ENCODE measurements around the gene NRDC. TPM values are rescaled to one million over a fixed set of nuclear protein-coding genes. Genes with fewer than 3 reads are reported as not detected.
"Not testable (repeated sequence)": the region's sequence is repeated elsewhere in the genome, so short reads cannot be mapped to it uniquely, and the experiment has no call there.

The NRDC gene
- total and polyA plus RNA-seq, 8 donors = 58.4 to 95.6 (median 79.2) TPM

DNA sequence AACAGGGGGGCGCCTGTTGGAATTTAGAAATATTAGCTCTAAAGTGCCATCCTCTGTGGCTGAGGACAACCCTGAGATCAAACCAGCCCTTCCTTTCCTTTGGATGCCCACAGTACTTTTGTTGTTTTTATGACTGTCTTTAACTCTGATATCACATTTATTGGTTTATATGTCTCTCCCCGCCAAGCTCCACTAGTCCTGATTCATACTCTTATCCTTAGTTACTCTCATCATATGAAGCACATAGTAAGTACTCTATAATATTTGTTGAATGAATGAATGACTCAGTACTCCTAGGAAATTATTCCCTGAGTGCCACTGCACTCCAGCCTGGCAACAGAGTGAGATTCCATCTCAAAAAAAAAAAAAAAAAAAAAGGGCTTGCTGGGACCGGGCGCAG, 22.6 kb upstream of the NRDC start:
- no peak for DNase-seq
- no peaks in the 10 kb centered on the region for H3K4me1 ChIP-seq
- no peak overlapping the region for H3K4me3 ChIP-seq
- H3K36me3 ChIP-seq = no peaks in the 10 kb centered on the region
- H3K27me3 ChIP-seq = peaks cover 0 to 51% (median 3%) of the 10 kb centered on the region in 3 donors
- TF ChIP-seq POLR2A (IDR thresholded peaks at IDR 0.05) = no peak
- TF ChIP-seq, protein P1, sequence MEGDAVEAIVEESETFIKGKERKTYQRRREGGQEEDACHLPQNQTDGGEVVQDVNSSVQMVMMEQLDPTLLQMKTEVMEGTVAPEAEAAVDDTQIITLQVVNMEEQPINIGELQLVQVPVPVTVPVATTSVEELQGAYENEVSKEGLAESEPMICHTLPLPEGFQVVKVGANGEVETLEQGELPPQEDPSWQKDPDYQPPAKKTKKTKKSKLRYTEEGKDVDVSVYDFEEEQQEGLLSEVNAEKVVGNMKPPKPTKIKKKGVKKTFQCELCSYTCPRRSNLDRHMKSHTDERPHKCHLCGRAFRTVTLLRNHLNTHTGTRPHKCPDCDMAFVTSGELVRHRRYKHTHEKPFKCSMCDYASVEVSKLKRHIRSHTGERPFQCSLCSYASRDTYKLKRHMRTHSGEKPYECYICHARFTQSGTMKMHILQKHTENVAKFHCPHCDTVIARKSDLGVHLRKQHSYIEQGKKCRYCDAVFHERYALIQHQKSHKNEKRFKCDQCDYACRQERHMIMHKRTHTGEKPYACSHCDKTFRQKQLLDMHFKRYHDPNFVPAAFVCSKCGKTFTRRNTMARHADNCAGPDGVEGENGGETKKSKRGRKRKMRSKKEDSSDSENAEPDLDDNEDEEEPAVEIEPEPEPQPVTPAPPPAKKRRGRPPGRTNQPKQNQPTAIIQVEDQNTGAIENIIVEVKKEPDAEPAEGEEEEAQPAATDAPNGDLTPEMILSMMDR (IDR thresholded peaks at IDR 0.05) = no peak
- TF ChIP-seq POLR2AphosphoS5 (IDR thresholded peaks at IDR 0.05) = no peak
- no peak for TF ChIP-seq EP300 (IDR thresholded peaks at IDR 0.05)
- intact Hi-C loops (cut with DNase I; ENCODE audit: low total_unique reads) = loop anchor here (5.0 kb wide), 1 partner anchor 96 kb away; no protein-coding TSS in a partner anchor
- H3K27ac ChIP-seq = no peak overlapping the region
- no peaks in the 10 kb centered on the region for H3K9me3 ChIP-seq
- 90 to 99% (median 95%) methylated on average over 4 of the region's 4 CpGs for WGBS, 5 donors

- Histone ChIP-seq H3K9me3 (no peaks in the 10 kb centered on the region), H3K27ac (no peak overlapping the region), H3K36me3 (no peaks in the 10 kb centered on the region), H3K27me3 (peaks cover 0 to 70% (median 6%) of the 10 kb centered on the region in 3 donors), H3K4me3 (no peak overlapping the region), H3K4me1 (no peaks in the 10 kb centered on the region)
- intact Hi-C loops (cut with DNase I; ENCODE audit: low total_unique reads) = no loop called here
- DNase-seq = no peak
- 74 to 83% (median 79%) methylated on average over 10 of the region's 10 CpGs for WGBS, 5 donors
- no peak for TF ChIP-seq POLR2A (IDR thresholded peaks at IDR 0.05)
- TF ChIP-seq POLR2AphosphoS5 (IDR thresholded peaks at IDR 0.05) = no peak
- TF ChIP-seq, protein P1 (IDR thresholded peaks at IDR 0.05) = no peak
- no peak for TF ChIP-seq EP300 (IDR thresholded peaks at IDR 0.05)
Observed at GRCh38 chr1:51899022-51899421, 20.5 kb upstream of the NRDC start.

DNA sequence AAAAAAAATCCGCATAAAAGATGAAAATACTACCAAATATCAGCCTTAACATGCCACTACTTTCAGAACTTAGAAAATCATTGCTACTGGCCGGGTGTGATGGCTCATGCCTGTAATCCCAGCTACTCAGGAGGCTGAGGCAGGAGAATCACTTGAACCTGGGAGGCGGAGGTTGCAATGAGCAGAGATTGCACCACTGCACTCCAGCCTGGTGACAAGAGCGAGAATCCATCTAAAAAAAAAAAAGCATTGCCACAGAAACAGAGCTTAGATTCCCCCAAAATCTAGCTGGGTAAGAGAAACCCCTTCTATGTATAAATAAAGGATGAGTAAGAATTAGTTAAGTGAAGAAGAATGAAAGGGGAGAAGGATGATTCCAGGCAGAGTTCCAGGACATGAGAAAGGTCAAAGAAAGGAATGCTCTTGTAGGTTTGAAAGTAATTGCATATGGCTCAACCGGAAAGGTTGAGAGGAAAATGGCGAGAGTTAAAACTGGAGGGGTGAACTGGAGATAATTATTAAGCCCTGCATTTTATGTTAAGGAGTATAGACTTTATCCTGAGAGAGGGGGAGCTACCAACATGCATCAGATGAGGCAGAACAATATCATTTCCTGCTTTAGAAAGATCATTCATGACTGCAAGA, 19.7 kb upstream of the NRDC start:
- no peak for DNase-seq
- Histone ChIP-seq H3K36me3 (no peaks in the 10 kb centered on the region), H3K4me3 (no peak overlapping the region), H3K27me3 (peaks cover 0 to 73% (median 6%) of the 10 kb centered on the region in 3 donors), H3K27ac (no peak overlapping the region), H3K4me1 (no peaks in the 10 kb centered on the region), H3K9me3 (no peaks in the 10 kb centered on the region)
- intact Hi-C loops (cut with DNase I; ENCODE audit: low total_unique reads) = no loop called here
- whole genome bisulfite sequencing, 5 donors = 64 to 75% (median 73%) methylated on average over 6 of the region's 6 CpGs
- TF ChIP-seq POLR2A (IDR thresholded peaks at IDR 0.05) = no peak
- TF ChIP-seq, protein P1 (IDR thresholded peaks at IDR 0.05) = no peak
- TF ChIP-seq POLR2AphosphoS5 (IDR thresholded peaks at IDR 0.05) = no peak
- no peak for TF ChIP-seq EP300 (IDR thresholded peaks at IDR 0.05)

DNA sequence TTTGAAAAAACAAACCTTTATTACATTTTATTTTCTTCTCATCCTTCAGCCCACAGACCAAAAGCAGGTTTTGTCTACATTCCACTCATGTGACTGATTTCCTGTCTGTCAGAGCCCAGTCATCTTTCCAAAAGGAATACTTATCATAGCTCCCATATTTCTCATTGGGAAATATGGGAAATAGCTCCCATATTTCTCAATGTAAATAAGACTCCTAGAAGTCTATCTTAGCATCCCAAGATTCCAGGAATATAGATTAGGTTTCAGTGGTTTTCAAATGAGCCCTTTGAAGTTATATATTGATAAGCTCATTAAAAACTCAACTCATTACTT, 19.1 kb upstream of the NRDC start:
- TF ChIP-seq EP300 (IDR thresholded peaks at IDR 0.05) (no peak), POLR2A (IDR thresholded peaks at IDR 0.05) (no peak), POLR2AphosphoS5 (IDR thresholded peaks at IDR 0.05) (no peak)
- TF ChIP-seq, protein P1 (IDR thresholded peaks at IDR 0.05) = no peak
- no peaks in the 10 kb centered on the region for H3K4me1 ChIP-seq
- H3K4me3 ChIP-seq = no peak overlapping the region
- no peaks in the 10 kb centered on the region for H3K9me3 ChIP-seq
- H3K36me3 ChIP-seq = no peaks in the 10 kb centered on the region
- DNase-seq = no peak
- intact Hi-C loops (cut with DNase I; ENCODE audit: low total_unique reads) = no loop called here
- H3K27me3 ChIP-seq = peaks cover 0 to 73% (median 6%) of the 10 kb centered on the region in 3 donors
- no peak overlapping the region for H3K27ac ChIP-seq

DNA sequence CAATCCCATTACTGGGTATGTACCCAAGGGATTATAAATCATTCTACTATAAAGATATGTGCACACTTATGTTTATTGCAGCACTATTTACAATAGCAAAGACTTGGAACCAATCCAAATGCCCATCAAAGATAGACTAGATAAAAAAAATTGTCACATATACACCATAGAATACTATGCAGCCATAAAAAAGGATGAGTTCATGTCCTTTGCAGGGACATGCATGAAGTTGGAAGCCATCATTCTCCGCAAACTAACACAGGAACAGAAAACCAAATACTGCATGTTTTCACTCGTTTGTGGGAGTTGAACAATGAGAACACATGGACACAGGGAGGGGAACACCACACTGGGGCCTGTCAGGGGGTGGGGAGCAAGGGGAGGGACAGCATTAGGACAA, 16.2 kb upstream of the NRDC start:
- H3K36me3 ChIP-seq; H3K4me3 ChIP-seq; H3K9me3 ChIP-seq; H3K4me1 ChIP-seq; intact Hi-C loops (cut with DNase I; ENCODE audit: low total_unique reads); H3K27ac ChIP-seq; DNase-seq: not testable (repeated sequence)
- H3K27me3 ChIP-seq = peaks cover 0 to 79% (median 6%) of the 10 kb centered on the region in 3 donors
- 61 to 77% (median 70%) methylated on average over 2 of the region's 2 CpGs for WGBS, 5 donors
